ENCODE data around the gene CEP89.

GRCh38 chr19:32910094-32910493 lies 61.7 kb downstream of the CEP89 start:
- TF ChIP-seq CTCF (IDR thresholded peaks at IDR 0.05) (no peak), POLR2A (IDR thresholded peaks at IDR 0.05) (no peak)
